NCI-H510A (cell line): Measurements from ENCODE around the gene SELENOP.

Experiments
- DNase-seq: peaks from one replicate; lab custom pipeline; 2025; lab: John Stamatoyannopoulos, UW

Gene SELENOP

GRCh38 chr5:42798284-42799240, 13.1 kb downstream of the SELENOP start:
- no peak for DNase-seq

DNA sequence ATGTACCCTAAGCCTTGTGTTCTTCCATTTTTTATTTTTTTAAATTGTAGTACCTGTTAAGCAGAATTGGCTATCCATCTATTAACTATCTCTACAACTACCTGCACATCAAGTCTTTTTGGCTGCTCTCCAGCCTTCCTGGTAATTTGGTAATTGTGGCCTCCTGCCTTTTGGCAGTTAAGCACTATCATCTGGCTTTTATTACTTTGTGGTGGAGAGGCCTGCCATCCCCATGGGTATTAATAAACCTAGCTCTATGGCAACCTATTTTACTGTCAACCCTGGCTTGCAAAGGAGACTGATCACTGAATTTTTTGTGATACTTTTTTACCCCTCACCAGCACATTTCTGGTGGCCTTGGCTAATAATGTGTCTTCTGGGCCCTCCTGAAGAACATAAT, 20.5 kb downstream of the SELENOP start:
- no peak for DNase-seq

DNA sequence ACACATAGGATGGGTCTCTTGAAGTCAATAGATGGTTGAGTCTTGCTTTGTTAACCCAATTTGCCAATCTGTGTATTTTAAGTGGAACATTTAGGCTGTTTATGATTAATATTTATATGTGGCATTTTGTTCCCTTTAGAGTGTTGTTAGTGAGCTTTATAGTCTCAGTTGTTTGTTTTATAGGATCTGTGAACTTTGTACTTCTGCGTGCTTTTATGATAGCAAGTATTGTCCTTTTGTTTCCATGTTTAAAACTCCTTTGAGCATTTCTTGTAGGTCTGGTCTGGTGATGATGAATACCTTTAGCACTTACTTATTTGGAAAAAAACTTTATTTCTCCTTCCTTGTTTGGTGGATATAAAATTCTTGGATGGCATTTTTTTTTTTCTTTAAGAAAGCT, 23.8 kb downstream of the SELENOP start:
- no peak for DNase-seq

GRCh38 chr5:42787073-42787472, 24.6 kb downstream of the SELENOP start:
- no peak for DNase-seq

DNA sequence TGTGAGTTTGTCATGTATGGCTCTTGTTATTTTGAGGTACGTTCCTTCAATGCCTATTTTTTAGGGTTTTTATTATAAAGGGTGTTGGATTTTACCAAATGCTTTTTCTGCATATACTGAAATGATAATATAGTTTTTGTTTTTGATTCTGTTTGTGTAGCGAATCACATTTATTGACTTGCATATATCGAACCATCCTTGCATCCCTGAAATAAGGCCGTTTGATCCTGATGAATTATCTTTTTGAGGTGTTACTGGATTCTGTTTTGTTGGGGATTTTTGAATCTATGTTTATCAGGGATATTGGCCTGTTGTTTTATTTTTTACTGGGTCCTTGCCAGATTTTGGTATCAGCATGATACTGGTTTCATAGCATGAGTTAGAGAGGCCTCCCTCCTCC, 25.9 kb downstream of the SELENOP start:
- DNase-seq = no peak

DNA sequence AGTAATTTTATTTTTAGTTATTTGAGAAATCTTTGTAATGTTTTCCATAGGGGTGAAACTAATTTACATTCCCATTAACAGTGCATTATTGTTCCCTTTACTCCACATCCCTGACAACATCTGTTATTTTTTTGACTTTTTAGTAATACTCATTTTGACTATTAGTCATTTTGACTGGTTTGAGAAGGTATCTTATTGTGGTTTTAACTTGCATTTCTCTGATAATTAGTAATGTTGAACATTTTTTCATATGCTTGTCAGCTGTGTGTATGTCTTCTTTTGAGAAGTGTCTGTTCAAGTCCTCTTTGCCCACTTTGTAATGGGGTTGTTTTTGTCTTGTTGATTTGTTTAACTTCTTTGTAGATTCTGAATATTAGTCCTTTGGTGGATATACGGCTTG, 27.6 kb downstream of the SELENOP start:
- no peak for DNase-seq

DNA sequence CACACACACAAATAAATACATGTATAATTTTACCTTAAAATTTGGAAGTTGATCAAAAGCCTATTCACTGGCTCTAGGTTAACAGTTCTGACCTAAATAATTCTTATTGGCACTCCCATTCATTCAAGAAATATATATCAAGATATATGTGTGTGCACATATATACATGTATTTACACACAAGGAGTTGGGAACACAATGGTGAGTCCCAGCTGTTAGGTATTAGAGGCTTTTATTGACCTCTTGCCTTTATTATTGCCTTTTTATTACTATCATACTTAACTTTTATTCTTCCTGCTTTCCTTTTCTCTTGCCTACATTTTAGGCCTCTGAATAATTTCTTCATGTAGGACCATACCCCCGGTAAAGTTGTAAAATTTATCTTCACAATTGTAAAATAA, 30.1 kb downstream of the SELENOP start:
- DNase-seq = no peak

GRCh38 chr5:42779083-42779482, 32.6 kb downstream of the SELENOP start:
- no peak for DNase-seq

DNA sequence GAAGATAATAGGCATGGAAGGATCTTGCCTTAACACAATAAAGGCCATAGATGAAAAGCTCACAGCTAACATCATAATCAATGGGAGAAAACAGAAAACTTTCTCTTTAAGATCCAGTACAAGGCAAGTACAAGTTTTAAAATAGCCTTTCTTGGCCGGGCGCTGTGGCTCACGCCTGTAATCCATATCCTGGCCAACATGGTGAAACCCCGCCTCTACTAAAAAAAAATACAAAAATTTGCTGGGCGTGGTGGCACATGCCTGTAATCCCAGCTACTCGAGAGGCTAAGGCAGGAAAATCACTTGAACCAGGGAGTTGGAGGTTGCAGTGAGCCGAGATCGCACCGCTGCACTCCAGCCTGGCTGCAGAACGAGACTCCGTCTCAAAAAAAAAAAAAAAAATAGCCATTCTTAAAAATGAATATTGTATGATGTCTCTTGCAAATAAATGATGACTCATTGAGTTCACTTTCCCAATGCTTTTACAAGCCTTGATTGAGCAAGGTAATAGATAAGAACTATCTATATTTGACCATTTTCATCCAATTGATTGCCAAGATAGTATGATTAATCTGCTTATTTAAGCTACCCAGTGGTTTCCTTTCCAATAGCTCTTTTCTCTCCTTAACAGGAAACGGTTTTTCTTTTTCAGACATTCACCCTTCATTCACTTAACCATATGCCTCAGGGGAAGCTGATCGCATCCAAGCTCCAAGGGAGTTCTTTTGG, 39.3 kb downstream of the SELENOP start:
- DNase-seq = no peak

- no peak for DNase-seq
Measured at GRCh38 chr5:42770003-42770402, 41.7 kb downstream of the SELENOP start.

DNA sequence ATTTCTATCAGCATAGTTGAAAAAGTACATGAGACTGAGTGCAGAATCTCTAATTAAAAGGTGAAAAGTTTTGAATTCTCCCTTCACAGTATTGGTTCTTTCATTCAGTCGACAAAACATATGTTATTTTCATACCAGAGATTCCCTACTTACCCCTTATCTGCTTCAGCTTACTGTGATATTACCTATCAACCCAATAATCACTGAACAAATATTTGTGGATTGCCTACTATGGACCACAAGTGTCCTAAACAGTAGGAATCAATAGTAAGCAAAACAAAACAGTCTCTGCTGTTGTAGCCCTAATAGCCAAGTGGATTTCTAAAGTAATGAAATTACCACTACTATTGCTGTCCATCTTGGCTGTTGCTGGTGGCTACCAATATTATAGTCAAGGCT, 43.6 kb downstream of the SELENOP start:
- no peak for DNase-seq

DNA sequence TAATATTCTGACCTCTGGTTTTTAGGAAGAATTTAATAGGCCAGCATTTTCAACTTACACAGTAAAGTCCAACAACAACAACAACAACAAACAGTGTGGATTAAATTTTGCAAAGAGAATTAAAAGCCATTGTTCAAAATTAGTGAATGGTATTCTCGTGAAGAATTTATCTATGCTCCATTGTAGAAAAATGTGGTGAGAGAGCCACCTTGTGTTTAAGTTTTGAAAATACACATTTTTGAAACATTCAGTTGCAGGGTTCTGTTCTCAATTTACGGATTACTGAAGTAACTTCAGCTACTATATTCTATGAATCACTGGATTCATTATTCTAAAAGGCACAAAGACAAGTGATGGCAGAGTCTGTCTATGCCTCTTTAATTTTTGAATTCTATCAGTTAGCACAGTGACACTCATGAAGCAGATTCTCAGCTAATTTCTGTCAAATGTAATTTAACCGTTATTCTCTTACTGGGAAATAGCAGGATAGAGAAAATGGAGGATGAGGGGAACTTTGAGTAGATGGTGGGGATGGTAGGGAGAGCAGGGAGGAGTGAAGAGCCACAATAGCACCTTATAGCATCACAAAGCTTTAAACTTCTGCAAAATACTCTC, 44.1 kb downstream of the SELENOP start:
- no peak for DNase-seq

- DNase-seq = no peak
Measured at GRCh38 chr5:42761791-42762190, 49.9 kb downstream of the SELENOP start.

GRCh38 chr5:42760426-42760825, 51.3 kb downstream of the SELENOP start:
- no peak for DNase-seq

DNA sequence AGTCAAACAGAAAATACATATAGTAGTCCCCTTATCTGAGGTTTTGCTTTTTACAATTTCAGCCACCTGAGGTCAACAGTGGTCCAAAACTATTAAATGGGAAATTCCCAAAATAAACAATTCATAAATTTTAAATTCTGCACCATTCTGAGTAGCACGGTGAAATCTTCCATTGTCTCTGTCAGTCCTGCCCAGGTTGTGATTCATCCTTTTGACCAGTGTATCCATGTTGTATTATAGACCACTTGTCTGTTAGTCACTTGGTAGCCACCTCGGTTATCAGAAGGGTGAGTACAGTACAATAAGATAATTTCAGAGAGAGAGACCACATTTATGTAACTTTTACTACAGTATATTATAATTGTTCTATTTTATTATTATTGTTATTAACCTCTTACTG, 52.2 kb downstream of the SELENOP start:
- no peak for DNase-seq

DNA sequence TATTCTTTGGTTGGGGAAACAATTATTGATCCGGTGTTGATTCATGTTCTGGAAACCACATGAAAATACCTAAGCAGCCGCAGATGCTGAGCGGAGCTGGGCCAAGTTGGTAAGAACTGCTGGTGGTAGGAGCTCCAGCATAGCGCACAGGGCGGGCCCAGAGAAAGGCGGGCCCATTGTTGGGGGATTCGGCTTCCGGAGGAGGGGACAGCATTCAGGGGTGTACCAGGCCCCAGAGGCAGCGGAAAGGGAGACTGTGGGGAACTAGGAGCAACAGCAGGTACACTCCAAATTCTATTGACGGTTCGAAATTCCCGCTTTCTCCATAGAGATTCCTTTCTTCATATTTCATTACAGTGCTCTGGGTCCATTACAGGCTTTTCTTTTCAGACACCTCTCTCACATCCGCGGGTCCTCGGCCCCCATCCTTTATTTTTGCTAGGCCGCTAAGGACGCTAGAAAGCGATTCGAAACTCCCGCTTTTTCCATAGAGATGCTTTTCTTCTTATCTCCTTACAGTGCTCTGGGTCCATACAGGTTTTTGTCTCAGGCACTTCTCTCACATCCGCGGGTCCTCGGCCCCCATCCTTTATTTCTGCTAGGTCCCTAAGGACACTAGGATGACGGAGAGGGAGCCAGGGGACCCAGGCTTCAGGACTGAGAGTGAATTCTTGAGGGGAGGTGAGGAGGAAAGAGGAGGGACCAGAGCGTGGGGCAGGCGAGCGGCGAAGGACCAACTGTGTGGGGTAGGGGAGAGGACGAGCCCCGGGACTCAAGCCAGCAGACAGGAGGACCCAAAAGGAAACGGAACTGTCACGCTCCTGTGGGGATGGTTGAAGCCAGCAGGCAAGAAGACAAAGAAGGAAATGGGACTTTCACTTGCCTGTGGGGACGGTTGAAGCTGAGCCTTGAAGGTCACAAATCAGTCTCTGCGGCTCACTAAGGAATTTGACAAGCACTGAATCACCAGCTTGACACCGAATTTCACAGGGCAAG, 54.8 kb downstream of the SELENOP start, which contains the start of gene CCDC152:
CCDC152 (plus strand) TSS at position 213 of the 996 bp plus-strand sequence. CDS start 2,304 bp downstream, outside the sequence.
- DNase-seq = no peak

GRCh38 chr5:42753099-42753498, 58.6 kb downstream of the SELENOP start:
- no peak for DNase-seq

DNA sequence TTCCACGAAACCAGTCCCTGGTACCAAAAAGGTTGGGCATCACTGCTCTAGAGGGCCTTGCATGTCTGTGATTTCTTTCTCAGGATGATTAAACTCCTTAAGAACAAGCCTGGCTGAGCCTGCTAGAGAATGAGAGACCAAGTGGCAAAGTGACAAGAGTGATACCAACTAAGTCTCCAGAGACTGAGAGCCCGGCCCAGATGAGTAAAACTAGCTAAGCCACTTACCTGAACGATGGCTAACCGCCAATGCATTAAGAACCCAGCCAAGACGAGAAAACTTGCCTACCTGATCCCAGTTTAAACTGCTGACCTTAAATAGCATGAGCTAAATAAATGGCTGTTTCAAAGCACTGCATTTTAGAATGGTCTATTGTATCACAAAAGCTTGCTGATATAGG, 60.6 kb downstream of the SELENOP start:
- no peak for DNase-seq

GRCh38 chr5:42750507-42750906, 61.2 kb downstream of the SELENOP start:
- DNase-seq = no peak
